Activated T-cell treated with anti-CD3 and anti-CD28 coated beads, Interleukin-2, amount 50 U/mL, for 48 hours (primary cell): ENCODE measurements around the gene KRTAP3-2.
A peak's percentile ranks its signal among the peaks of the same experiment; 100 is the strongest.

Experiments
- DNase-seq, 2 experiments: peaks; one replicate each; pipeline ENCODE4 v3.0.0-alpha.2; 2020

Gene KRTAP3-2

GRCh38 chr17:40961591-40961990 lies 38.1 kb downstream of the KRTAP3-2 start:
- DNase-seq, result no peak

- DNase-seq, result no peak
Measured at GRCh38 chr17:40960144-40960543, 39.6 kb downstream of the KRTAP3-2 start.

- DNase-seq, result no peak
Measured at GRCh38 chr17:40958086-40958953, 41.4 kb downstream of the KRTAP3-2 start.

- no peak for DNase-seq
Measured at GRCh38 chr17:40956401-40957254, 43.1 kb downstream of the KRTAP3-2 start.

- DNase-seq, result peak in 1 of 2 experiments; percentile 30
Measured at GRCh38 chr17:40953881-40954280, 45.8 kb downstream of the KRTAP3-2 start.

- DNase-seq, result no peak
Measured at GRCh38 chr17:40952661-40953060, 47.0 kb downstream of the KRTAP3-2 start.

GRCh38 chr17:40952154-40952553 lies 47.6 kb downstream of the KRTAP3-2 start:
- no peak for DNase-seq

GRCh38 chr17:40951011-40951622 lies 48.6 kb downstream of the KRTAP3-2 start:
- no peak for DNase-seq

GRCh38 chr17:40950176-40950575 lies 49.5 kb downstream of the KRTAP3-2 start:
- DNase-seq, result no peak

GRCh38 chr17:40949418-40949817 lies 50.3 kb downstream of the KRTAP3-2 start:
- no peak for DNase-seq
